H1 (cell line): ENCODE measurements around the gene HDAC11.

ENCODE experiments used
- BCL11A ChIP-seq, 2 experiments: IDR thresholded peaks; one replicate each; pipeline ENCODE4 v1.6.1; 2011; ENCODE audit warnings: low read depth in 2 of 2, low read length in 2 of 2, mild to moderate bottlenecking in 2 of 2
- CTCF ChIP-seq, 3 experiments: IDR thresholded peaks; 1 replicate in 2 of 3; 2 replicates in 1 of 3; pipeline versions ENCODE4 v1.5.1 to v1.6.1; 2011; ENCODE audit warnings: low read length in 3 of 3, mild to moderate bottlenecking in 3 of 3, inconsistent platforms in 2 of 3, low read depth in 1 of 3, moderate library complexity in 1 of 3; ENCODE audit not compliant: insufficient read depth in 1 of 3; ENCODE audit errors: control extremely low read depth in 1 of 3
- EP300 ChIP-seq, 2 experiments: IDR thresholded peaks; 1 replicate in 1 of 2; 2 replicates in 1 of 2; pipeline ENCODE4 v1.6.1; 2011 to 2012; ENCODE audit warnings: low read depth in 2 of 2, low read length in 2 of 2, mild to moderate bottlenecking in 2 of 2, borderline replicate concordance in 1 of 2, inconsistent platforms in 1 of 2, moderate library complexity in 1 of 2
- EZH2 ChIP-seq: fragments of 200-600 bp; sonication (generic); IDR thresholded peaks from 2 replicates; pipeline ENCODE4 v1.7.1; 2012; ENCODE audit warnings: low read depth, mild to moderate bottlenecking, moderate library complexity, low read length, inconsistent platforms; ENCODE audit not compliant: severe bottlenecking
- MAX ChIP-seq: IDR thresholded peaks from 2 replicates; pipeline ENCODE4 v1.6.1; 2012; ENCODE audit warnings: inconsistent platforms
- PHF8 ChIP-seq: fragments of 200-600 bp; sonication (generic); conservative IDR thresholded peaks from 2 replicates; pipeline ENCODE4 v1.7.1; 2012; ENCODE audit warnings: low read depth, mild to moderate bottlenecking, inconsistent platforms, low read length, moderate library complexity
- POLR2A ChIP-seq, 2 experiments: IDR thresholded peaks; 1 replicate in 1 of 2; 2 replicates in 1 of 2; pipeline ENCODE4 v1.6.1; 2011; ENCODE audit warnings: low read depth in 2 of 2, low read length in 2 of 2, mild to moderate bottlenecking in 2 of 2; ENCODE audit errors: control extremely low read depth in 1 of 2
- RFX5 ChIP-seq: IDR thresholded peaks from 2 replicates; pipeline ENCODE4 v1.6.1; 2011; ENCODE audit warnings: low read depth, low read length, improper control_type of control experiment, borderline replicate concordance
- SP1 ChIP-seq: IDR thresholded peaks from 2 replicates; pipeline ENCODE4 v1.6.1; 2011; ENCODE audit warnings: low read depth, low read length
- SP2 ChIP-seq: IDR thresholded peaks from 2 replicates; pipeline ENCODE4 v1.6.1; 2012; ENCODE audit warnings: mild to moderate bottlenecking, low read length, inconsistent platforms
- SRF ChIP-seq: IDR thresholded peaks from 2 replicates; pipeline ENCODE4 v1.6.1; 2011; ENCODE audit warnings: mild to moderate bottlenecking, low read depth, low read length, moderate library complexity
- YY1 ChIP-seq: IDR thresholded peaks from 2 replicates; pipeline ENCODE4 v1.6.1; 2011; ENCODE audit warnings: low read depth, mild to moderate bottlenecking, low read length
- ZNF274 ChIP-seq: IDR thresholded peaks from 2 replicates; pipeline ENCODE4 v1.7.0; 2012; ENCODE audit warnings: low read length, borderline replicate concordance; ENCODE audit errors: extremely low read depth
- TF ChIP-seq, protein P1 (sequence below): IDR thresholded peaks from 2 replicates; pipeline ENCODE4 v1.6.1; 2012; ENCODE audit warnings: low read length, inconsistent platforms

GRCh38 chr3:13483988-13484695, 4.0 kb downstream of the HDAC11 start:
- TF ChIP-seq MAX (no peak), CTCF (IDR thresholded peaks at IDR 0.05; ENCODE audit: control extremely low read depth in 1 of 3, insufficient read depth in 1 of 3, low read depth in 1 of 3, low read length in 3 of 3) (no peak), ZNF274 (no peak), SP2 (no peak), EP300 (IDR thresholded peaks at IDR 0.05; ENCODE audit: borderline replicate concordance in 1 of 2, low read depth in 2 of 2, low read length in 2 of 2) (no peak), SP1 (no peak), POLR2A (IDR thresholded peaks at IDR 0.05; ENCODE audit: control extremely low read depth in 1 of 2, low read depth in 2 of 2, low read length in 2 of 2) (no peak), BCL11A (IDR thresholded peaks at IDR 0.05; ENCODE audit: low read depth in 2 of 2, low read length in 2 of 2) (no peak), SRF (no peak), YY1 (no peak), EZH2 (no peak), RFX5 (no peak), PHF8 (no peak)
- TF ChIP-seq, protein P1, sequence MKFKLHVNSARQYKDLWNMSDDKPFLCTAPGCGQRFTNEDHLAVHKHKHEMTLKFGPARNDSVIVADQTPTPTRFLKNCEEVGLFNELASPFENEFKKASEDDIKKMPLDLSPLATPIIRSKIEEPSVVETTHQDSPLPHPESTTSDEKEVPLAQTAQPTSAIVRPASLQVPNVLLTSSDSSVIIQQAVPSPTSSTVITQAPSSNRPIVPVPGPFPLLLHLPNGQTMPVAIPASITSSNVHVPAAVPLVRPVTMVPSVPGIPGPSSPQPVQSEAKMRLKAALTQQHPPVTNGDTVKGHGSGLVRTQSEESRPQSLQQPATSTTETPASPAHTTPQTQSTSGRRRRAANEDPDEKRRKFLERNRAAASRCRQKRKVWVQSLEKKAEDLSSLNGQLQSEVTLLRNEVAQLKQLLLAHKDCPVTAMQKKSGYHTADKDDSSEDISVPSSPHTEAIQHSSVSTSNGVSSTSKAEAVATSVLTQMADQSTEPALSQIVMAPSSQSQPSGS = no peak
